Osteocyte (in vitro differentiated cells): Measurements from ENCODE around the gene PPM1F. TPM values are rescaled to one million over a fixed set of nuclear protein-coding genes. Genes with fewer than 3 reads are reported as not detected.

Experiments
- DNase-seq: peaks from one replicate; pipeline ENCODE4 v3.0.0; 2021; ENCODE audit warnings: mixed read lengths; ENCODE audit not compliant: unreplicated experiment; ENCODE audit errors: extremely low spot score
- H3K27ac Mint-ChIP-seq: one replicate; pipeline ENCODE4 v1.8.0; 2021; ENCODE audit warnings: mild to moderate bottlenecking, mixed read lengths; ENCODE audit not compliant: unreplicated experiment
- H3K27me3 Mint-ChIP-seq: one replicate; pipeline ENCODE4 v1.8.0; 2021; ENCODE audit warnings: mixed read lengths; ENCODE audit not compliant: unreplicated experiment
- H3K36me3 Mint-ChIP-seq: one replicate; pipeline ENCODE4 v1.8.0; 2021; ENCODE audit warnings: mixed read lengths; ENCODE audit not compliant: unreplicated experiment
- H3K4me1 Mint-ChIP-seq: one replicate; pipeline ENCODE4 v1.8.0; 2021; ENCODE audit warnings: mixed read lengths; ENCODE audit not compliant: unreplicated experiment
- H3K4me3 Mint-ChIP-seq: one replicate; pipeline ENCODE4 v1.8.0; 2021; ENCODE audit warnings: mild to moderate bottlenecking, moderate library complexity, mixed read lengths; ENCODE audit not compliant: unreplicated experiment
- H3K9me3 Mint-ChIP-seq: one replicate; pipeline ENCODE4 v1.8.0; 2021; ENCODE audit warnings: mixed read lengths; ENCODE audit not compliant: unreplicated experiment
- CTCF ChIP-seq: fragments of 200-600 bp; sonication (generic); IDR thresholded peaks from 2 replicates; pipeline ENCODE4 v1.5.0; 2021; ENCODE audit warnings: antibody characterized with exemption, mild to moderate bottlenecking, moderate library complexity
- total RNA-seq: library from RNA; stranded (reverse); gene quantifications from 2 replicates; pipeline ENCODE4 v1.2.1, GENCODE V29; 2021

PPM1F gene
- total RNA-seq, 1 donor from 2014 or later: 40.2 TPM

DNA sequence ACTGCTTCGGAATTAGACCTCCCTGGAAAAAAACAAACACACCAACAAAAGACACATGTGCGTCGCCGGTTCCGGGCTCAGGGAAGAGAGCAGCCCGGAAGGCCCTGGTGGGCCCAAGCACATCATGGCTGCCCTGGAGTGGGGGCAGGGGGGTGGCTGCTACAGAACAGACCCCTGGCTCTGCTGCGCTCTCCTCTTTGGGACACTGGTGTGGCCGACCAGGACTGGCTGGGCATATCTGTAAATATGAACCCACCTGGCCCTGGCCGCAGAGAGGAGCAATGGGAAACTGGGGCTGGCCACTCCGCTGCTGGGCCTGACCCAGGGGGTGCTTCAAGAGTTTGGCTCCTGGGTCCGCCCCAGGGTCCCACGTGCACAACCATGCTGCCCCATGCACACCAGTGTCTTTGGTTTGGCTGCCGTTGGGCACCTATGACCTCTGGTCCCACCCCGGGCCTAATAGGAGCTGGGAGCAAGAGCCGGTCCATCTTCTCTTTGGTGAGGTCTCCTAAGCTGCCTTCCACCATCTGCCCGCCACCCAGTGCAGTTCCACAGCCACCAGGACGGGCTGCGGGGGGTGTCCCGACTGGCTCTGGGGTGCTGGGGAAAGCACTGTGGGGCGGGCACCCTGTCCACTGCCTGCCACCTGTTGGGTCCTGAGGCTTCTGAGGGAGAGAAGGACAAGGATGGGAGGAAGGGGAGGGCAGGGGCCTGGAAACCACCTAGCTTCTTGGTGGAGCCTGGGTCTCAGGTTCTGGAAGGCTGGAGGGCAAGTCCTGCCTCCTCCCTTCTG lies 30.1 kb downstream of the PPM1F start:
- Mint-ChIP-seq H3K36me3 (peaks cover 4% of the 10 kb centered on the region), H3K4me1 (no peaks in the 10 kb centered on the region), H3K9me3 (no peaks in the 10 kb centered on the region), H3K27ac (no peak overlapping the region), H3K4me3 (no peak overlapping the region), H3K27me3 (no peaks in the 10 kb centered on the region)
- no peak for TF ChIP-seq CTCF
- DNase-seq: no peak

GRCh38 chr22:21921729-21922128 lies 30.9 kb downstream of the PPM1F start:
- DNase-seq: no peak
- Mint-ChIP-seq H3K36me3 (peaks cover 4% of the 10 kb centered on the region), H3K27ac (no peak overlapping the region), H3K4me3 (no peak overlapping the region), H3K9me3 (no peaks in the 10 kb centered on the region), H3K4me1 (peaks cover 3% of the 10 kb centered on the region), H3K27me3 (no peaks in the 10 kb centered on the region)
- no peak for TF ChIP-seq CTCF

DNA sequence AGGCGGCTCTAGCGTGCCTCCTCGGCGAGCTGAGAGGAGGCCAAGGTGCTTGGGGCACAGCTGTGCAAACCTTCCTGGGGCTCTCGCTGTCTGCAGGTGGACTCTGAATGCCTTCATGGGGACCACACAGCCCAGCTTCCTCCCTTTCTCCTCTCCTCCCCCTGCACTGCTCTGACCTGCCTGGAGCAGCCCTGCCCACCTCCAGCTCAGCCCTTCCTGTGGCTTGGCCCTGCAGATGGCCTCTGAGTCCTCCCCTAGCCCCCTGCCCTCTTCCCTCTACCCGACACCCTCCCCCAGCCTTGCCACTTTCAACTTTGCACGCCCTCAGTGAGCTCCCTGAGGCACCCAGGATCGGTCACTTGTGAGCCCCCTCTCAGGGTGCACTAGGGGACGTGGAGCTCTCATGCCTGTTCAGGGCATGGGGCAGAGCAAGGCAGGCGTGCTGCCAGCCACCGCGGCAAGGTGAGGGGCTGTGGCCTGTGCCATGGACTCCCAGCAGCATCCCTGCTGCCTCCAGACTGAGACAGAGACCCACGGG lies 31.4 kb downstream of the PPM1F start:
- Mint-ChIP-seq H3K27me3 (no peaks in the 10 kb centered on the region), H3K4me3 (no peak overlapping the region), H3K4me1 (peaks cover 3% of the 10 kb centered on the region), H3K27ac (no peak overlapping the region), H3K36me3 (peaks cover 4% of the 10 kb centered on the region), H3K9me3 (no peaks in the 10 kb centered on the region)
- no peak for DNase-seq
- no peak for TF ChIP-seq CTCF

- Mint-ChIP-seq H3K4me3 (no peak overlapping the region), H3K27me3 (no peaks in the 10 kb centered on the region), H3K9me3 (no peaks in the 10 kb centered on the region), H3K27ac (no peak overlapping the region), H3K36me3 (peaks cover 4% of the 10 kb centered on the region), H3K4me1 (peaks cover 3% of the 10 kb centered on the region)
- TF ChIP-seq CTCF: no peak
- no peak for DNase-seq
Measured at GRCh38 chr22:21920341-21921183, 32.1 kb downstream of the PPM1F start.
